GM21526 (cell line): ENCODE results near the gene ATXN2.
"Not testable (repeated sequence)": the region's sequence is repeated elsewhere in the genome, so short reads cannot be mapped to it uniquely, and the experiment has no call there.

Experiments used
- ATAC-seq: cut with Tn5 transposase; IDR thresholded peaks from one replicate; pipeline ENCODE4 v1.9.1; 2021; ENCODE audit warnings: moderate library complexity; ENCODE audit not compliant: unreplicated experiment, low FRiP score

Gene ATXN2

DNA sequence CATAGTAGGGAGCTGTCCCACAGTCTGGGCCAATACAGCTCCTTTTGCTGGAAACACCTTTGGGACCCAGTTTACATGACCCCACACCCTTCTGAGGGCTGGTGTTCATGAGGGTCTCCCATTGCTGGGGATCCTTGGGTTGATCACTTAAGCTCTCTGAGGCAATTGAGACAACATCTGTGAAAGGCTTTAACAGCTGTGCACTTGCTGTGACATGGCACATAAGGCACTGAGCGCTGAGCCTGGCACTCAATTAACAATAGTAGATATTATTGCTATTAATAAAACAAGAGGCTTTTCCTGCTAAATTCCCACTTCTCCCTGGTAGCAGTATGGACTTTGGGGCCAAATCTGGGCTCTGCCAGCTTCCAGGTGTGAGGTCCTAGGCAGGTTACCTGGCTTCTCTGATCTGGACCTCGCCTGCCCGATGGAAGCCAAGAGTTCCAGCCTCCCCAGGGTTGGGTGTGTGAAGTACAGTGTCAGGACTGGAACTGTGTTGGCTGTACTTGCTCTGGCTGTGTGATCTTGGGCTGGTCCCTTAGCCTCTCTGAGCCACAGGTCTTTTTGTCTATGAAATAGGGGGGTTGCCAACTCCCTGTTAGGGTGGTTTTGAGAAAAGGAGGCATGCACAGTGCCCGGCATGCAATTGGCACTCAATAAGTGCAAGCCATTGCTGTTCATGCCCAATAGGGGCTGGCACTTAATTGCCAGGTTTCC, 190.3 kb downstream of the ATXN2 start:
- ATAC-seq = no peak

DNA sequence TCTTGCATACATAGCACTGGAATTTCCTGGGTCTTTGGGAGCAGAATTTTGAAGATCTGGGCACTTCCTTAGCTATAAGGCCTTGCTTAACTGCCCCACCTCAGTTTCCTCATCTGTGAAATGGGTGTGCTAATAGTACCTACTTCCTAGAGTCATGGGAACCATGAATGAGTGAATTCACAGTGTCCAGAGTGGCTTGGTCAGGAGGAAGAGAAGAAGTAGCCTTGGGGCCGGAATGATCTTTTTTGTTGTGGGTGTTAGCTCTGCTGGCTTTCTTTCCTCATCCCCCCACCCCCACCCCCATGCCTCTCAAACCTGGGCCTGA, 191.0 kb downstream of the ATXN2 start:
- no peak for ATAC-seq

DNA sequence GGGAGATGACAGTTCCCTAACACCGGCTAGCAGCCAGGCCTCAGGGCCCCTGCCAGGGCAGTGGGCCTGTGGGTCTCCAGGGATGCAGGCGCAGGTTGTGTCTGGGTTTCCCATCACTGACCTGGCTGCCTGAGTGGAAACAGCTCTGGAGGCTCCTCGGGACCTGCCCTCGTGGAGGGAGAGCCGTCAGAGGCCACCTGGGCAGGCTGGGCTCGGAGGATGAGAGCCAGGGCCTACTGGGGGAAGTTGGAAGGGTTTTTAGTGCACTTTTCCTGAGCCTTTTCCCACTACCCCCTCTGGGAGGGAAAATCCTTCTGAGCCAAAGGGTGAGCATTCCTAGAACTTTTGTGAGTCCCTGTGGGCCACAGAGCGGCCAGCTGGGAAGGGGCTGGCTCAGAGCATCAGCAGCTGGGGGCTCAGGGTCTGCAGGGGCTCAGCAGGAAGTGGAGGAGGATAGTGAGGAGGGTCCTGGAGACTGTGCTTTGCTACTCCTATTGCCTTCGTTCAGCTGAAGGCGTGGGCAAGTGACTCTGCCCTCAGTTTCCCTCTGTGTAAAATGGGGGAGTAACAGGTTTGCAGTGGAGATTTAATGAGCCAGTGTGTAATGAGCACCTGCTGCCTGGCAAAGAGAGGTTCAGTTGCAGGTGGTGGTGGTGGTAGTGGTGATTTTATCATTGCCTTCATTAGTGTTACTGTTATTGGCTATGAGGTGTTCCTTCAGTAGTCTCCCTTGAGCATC, 191.6 kb downstream of the ATXN2 start:
- no peak for ATAC-seq

DNA sequence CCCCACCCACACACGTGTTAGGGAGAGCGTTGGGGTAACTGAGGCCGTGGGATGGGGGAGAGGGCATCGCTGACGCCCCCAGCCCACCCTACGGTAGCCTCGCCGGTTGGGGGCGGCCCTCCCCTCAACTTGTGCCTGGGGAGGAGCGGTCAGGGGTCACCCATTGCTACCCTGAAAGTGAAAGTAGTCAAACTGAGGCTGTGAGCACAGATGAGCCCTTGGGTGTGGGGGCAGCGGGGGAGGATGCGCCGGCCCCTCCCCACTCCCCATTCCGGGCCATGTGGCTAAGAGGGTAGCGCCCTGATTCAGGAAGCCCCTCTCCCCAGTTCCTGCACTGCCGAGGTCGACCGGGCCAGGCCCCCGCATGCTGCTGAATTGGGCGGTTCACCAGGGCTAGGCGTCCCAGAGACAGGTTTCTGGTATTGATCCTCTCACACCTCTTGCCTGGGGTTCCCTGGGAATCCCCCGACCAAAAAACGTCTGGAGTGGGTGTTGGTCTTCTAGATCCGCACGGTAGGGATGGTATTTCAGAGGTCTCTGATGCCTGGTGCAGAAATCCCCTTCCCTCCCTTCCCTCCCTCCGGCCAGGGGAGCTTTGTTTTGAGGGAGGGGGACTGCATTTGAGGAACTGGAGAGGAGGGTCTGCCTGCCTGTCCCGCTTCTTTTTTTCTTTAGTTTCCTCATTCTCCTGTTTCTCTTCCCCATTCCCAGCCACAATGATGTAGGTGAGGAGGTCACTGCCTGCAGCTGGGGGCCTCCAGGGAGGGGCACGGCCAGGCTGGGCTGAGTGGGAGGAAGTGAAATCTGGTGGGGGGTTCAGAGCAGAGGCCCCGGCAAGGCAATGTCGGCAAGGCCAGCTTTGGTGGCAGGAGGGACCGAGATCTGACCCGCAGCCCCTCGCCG, 192.4 kb downstream of the ATXN2 start:
- no peak for ATAC-seq

DNA sequence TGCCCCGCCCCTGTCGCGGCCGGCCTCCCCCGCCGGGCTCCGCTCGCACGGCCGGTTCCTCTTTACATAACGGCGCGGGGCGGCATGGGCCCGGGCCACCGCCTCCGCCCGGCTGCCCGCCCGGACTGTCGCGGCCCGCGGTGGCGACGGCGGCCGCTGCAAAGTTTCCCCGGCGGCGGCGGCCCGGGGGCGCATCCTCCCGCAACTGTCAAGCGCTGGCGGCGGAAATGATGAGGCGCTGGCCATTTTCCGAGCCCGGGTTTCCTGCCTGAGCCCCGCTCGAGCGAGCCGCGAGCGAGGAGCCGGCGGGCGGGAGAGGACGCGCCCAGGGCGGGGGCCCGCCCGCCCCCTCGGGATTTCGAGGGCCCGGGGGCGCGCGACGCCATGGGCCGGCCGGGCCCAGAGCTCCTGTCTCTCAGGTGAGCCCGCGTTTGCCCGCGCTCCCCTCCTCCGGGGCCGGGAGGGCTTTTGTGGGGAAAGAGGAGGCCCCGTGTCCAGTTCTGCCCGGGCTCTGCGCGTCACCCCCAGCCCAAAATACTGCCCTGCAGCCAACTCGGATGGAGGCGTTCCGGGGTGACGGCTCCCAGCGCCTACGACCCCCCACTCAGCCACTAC, 193.1 kb downstream of the ATXN2 start, which contains the start of gene SH2B3:
Gene SH2B3 (plus strand): TSS at position 65 of the 615 bp plus-strand sequence. CDS start 12,223 bp downstream, outside the sequence.
- no peak for ATAC-seq

DNA sequence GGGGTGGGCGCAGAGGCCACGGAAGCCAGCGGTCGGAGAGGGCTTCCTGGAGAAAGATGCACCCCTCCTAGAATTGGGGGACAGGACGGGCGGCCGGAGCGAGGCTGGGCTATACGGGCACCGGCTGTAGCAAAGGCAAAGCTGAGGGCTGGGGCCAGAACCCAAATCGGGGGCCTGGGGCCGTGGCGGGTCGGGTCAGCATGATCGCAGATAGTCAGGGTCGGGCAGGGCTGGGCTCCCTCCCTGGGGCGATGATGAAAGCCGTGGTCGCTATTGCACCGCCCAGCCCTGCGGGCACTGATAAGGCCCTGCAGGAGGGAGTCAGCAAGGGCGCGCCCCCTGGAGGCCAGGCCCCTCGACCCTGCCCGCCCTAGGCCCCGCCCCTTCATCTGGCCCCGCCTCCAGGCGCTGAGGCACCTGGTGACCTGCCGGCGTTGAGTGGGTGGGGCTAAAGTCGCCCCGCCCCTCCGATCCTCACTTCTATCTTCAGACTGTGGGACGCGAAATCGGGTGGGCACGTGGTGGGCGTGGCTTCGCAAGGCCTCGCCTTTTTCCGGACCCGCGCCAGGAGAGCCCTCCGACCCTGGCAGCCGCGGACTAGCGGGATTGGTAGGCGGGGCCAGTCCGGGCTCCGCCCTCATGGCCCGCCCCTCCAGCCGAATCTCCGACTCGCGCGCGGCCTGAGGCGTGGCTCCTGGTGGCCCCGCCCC, 193.8 kb downstream of the ATXN2 start:
- ATAC-seq = peak; percentile 42

DNA sequence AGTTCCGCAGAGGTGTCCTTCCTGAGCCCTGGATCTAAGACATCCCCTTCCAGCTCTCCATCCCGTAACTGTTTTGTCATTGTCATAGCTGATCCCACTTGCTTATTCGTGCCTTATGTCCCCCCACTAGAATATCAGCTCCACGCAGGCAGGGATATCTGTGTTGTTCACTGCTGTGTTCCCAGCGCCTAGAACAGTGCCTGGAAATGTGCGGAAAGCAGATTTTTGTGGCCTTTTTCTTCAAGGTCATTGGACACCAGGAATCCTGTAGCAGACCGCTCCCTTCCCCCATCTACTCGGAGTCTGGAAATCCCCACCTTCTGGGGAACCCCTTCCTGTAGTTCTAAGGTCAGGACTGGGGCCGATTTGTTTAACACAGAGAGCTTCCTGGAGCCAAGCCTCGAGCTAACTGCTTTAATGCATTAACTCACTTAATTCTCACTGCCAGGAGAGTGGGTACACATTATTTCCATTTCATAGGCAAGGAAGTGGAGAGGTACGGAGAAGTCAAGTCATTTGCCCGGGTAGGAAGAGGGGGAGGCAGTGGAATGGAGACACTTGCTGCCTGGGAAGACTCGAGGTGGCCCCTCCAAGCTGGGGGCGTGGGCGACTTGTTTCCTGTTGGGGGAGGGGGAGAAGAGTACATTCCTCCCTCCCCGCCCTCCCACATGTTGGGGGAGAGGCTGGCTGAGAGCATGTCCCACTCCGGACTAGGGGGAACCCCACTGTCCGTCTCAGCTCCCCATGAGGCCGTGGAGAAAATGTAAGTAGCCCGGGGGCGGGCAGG, 194.6 kb downstream of the ATXN2 start:
- peak; percentile 0 for ATAC-seq

DNA sequence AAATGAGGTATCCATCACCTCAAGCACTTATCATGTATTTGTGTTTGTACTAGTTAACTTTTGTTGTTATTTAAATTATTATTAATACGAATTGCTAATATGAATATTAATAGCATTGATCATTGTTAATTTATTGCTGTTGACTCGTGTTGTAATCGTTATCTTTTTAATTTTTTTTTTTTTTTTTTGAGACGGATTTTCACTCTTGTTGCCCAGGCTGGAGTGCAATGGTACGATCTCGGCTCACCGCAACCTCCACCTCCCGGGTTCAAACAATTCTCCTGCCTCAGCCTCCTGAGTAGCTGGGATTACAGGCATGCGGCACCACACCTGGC, 196.7 kb downstream of the ATXN2 start:
- ATAC-seq = not testable (repeated sequence)
